Stomach (tissue), 4 donors: ENCODE measurements around the gene ANGPTL3.

Experiments used
- CTCF ChIP-seq, 7 experiments: fragments of 450-650 bp in 4 of 7; fragments of 200-600 bp in 3 of 7; sonication (generic) in 3 of 7; IDR thresholded peaks; one replicate each; pipeline ENCODE4 v1.5.1; 2016 to 2019; ENCODE audit warnings: antibody characterized with exemption in 7 of 7, control low read depth in 2 of 7, mild to moderate bottlenecking in 1 of 7
- EP300 ChIP-seq: sonication (generic); formaldehyde crosslinking; IDR thresholded peaks from one replicate; pipeline ENCODE4 v1.6.1; 2017; ENCODE audit warnings: antibody characterized with exemption
- POLR2A ChIP-seq, 4 donors: fragments of 450-650 bp; IDR thresholded peaks; one replicate each; pipeline ENCODE4 v1.6.1; 2016; ENCODE audit warnings: antibody characterized with exemption in 4 of 4, control low read depth in 2 of 4, mild to moderate bottlenecking in 1 of 4, moderate library complexity in 1 of 4
- POLR2AphosphoS5 ChIP-seq, 3 donors: sonication (generic); formaldehyde crosslinking; IDR thresholded peaks; one replicate each; pipeline ENCODE4 v1.6.1; 2016; ENCODE audit warnings: antibody characterized with exemption in 3 of 3

DNA sequence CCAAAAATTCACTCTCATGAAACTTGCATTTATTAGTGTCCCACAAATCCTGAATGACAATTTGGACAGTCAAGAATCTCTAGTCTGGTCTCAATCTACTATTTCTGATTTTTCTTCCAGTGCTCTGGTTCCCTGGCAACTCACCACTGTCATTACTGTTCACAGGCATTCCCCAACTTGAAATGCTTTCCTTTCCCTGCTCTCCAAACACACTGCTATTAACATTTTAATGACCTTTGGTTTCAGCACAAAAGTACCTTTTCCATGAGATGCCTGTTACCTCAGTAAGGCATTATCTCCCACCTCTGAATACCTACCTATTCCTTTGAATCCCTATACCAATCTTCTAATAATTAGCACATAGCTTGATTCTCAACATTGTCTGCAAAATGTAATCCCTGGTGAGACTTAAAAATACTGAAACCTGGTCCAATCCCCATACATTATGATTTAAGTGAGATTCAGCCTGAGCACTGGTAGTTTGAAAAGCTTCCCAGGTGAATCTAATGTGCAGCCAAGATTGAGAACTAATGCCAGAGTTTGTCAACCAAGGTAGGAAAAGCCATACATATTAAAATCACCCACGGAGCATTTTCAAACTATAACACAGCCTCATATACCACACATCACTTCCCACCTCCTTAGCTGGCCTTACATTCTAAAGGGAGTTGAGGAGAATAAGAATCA lies 11.7 kb upstream of the ANGPTL3 start:
- TF ChIP-seq POLR2A (IDR thresholded peaks at IDR 0.05) = no peak
- TF ChIP-seq CTCF (IDR thresholded peaks at IDR 0.05) = no peak
- TF ChIP-seq EP300 = no peak
- TF ChIP-seq POLR2AphosphoS5 (IDR thresholded peaks at IDR 0.05) = no peak
